ENCODE results near the gene SCCPDH.

DNA sequence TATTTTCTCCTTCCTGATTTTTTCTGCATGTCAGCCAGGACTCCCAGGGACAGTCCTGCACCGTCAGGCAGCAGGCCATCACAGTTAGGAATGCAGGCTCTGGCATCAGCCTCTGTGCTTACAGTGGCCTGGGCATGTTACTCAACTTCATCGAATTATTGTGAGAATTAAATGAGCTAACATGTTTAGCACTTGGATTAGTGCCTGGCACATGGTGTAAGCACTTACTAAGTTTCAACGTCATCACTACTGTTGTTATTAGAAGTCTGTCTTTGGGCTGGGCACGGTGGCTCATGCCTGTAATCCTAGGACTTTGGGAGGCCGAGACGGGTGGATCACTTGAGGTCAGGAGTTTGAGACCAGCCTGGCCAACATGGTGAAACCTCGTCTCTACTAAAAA is 45.1 kb downstream of the SCCPDH start:
- TF ChIP-seq POLR2A (IDR thresholded peaks at IDR 0.05), result no peak
- TF ChIP-seq, protein P1, sequence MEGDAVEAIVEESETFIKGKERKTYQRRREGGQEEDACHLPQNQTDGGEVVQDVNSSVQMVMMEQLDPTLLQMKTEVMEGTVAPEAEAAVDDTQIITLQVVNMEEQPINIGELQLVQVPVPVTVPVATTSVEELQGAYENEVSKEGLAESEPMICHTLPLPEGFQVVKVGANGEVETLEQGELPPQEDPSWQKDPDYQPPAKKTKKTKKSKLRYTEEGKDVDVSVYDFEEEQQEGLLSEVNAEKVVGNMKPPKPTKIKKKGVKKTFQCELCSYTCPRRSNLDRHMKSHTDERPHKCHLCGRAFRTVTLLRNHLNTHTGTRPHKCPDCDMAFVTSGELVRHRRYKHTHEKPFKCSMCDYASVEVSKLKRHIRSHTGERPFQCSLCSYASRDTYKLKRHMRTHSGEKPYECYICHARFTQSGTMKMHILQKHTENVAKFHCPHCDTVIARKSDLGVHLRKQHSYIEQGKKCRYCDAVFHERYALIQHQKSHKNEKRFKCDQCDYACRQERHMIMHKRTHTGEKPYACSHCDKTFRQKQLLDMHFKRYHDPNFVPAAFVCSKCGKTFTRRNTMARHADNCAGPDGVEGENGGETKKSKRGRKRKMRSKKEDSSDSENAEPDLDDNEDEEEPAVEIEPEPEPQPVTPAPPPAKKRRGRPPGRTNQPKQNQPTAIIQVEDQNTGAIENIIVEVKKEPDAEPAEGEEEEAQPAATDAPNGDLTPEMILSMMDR (IDR thresholded peaks at IDR 0.05), result no peak
